Sciatic nerve (tissue), 2 donors: ENCODE results near the gene CRISPLD2. TPM values are rescaled to one million over a fixed set of nuclear protein-coding genes. Genes with fewer than 3 reads are reported as not detected.
A peak's percentile ranks its signal among the peaks of the same experiment; 100 is the strongest.
"Not testable (repeated sequence)": the region's sequence is repeated elsewhere in the genome, so short reads cannot be mapped to it uniquely, and the experiment has no call there.

Source experiments
- ATAC-seq: fragments of 200-7000 bp; cut with Tn5 transposase; one replicate; pipeline ENCODE4 v1.9.1; 2020; ENCODE audit warnings: mild to moderate bottlenecking, moderate library complexity
- DNase-seq: peaks from one replicate; pipeline ENCODE4 v3.0.0-alpha.2; 2020; ENCODE audit warnings: low spot score
- intact Hi-C: fragments of 100-400 bp; cut with DNase I; formaldehyde crosslinking; loops from one replicate; pipeline ENCODE4 v1.14.2; 2022
- total RNA-seq: library from RNA; stranded (reverse); fragmentation: NEBNext Ultra II Directional; extraction: Animal tissue kit (Norgen Biotek cat#: 25700); gene quantifications from one replicate; pipeline ENCODE4 v1.2.1, GENCODE V29; 2021
- donor health status: DM: no; HTN: no; CAD: no.
- donor health status: DM: no; HTN: no; CAD: no.

The CRISPLD2 gene
- total RNA-seq, 1 donor from 2014 or later, result 118 TPM

GRCh38 chr16:84933774-84934631 lies 114.2 kb downstream of the CRISPLD2 start:
- no peak for DNase-seq
- intact Hi-C loops, result no loop called here
- ATAC-seq, result peak; percentile 86

- intact Hi-C loops, result no loop called here
- ATAC-seq (no peak), DNase-seq (no peak)
Observed at GRCh38 chr16:84937196-84938005, 117.6 kb downstream of the CRISPLD2 start.

GRCh38 chr16:84938616-84939015 lies 118.8 kb downstream of the CRISPLD2 start:
- intact Hi-C loops, ATAC-seq, DNase-seq: not testable (repeated sequence)

GRCh38 chr16:84940670-84941551 lies 121.1 kb downstream of the CRISPLD2 start:
- DNase-seq (peak; percentile 75), ATAC-seq (peak; percentile 92)
- intact Hi-C loops, result no loop called here

GRCh38 chr16:84941921-84942320 lies 122.1 kb downstream of the CRISPLD2 start:
- DNase-seq (no peak), ATAC-seq (no peak)
- intact Hi-C loops, result no loop called here

GRCh38 chr16:84942786-84943185 lies 123.0 kb downstream of the CRISPLD2 start:
- no peak for ATAC-seq
- no peak for DNase-seq
- intact Hi-C loops, result no loop called here

- no peak for DNase-seq
- no peak for ATAC-seq
- intact Hi-C loops, result no loop called here
Observed at GRCh38 chr16:84943620-84944019, 123.8 kb downstream of the CRISPLD2 start.

GRCh38 chr16:84947022-84947421 lies 127.2 kb downstream of the CRISPLD2 start:
- ATAC-seq (no peak), DNase-seq (no peak)
- intact Hi-C loops, result no loop called here

- ATAC-seq, result no peak
- no peak for DNase-seq
- intact Hi-C loops, result no loop called here
Observed at GRCh38 chr16:84947996-84948850, 128.4 kb downstream of the CRISPLD2 start.

- no peak for DNase-seq
- ATAC-seq, result no peak
- intact Hi-C loops, result no loop called here
Observed at GRCh38 chr16:84948851-84949610, 129.2 kb downstream of the CRISPLD2 start.

- no peak for DNase-seq
- intact Hi-C loops, result no loop called here
- no peak for ATAC-seq
Observed at GRCh38 chr16:84949772-84950436, 130.1 kb downstream of the CRISPLD2 start.

GRCh38 chr16:84950906-84951305 lies 131.1 kb downstream of the CRISPLD2 start:
- intact Hi-C loops, result no loop called here
- ATAC-seq (no peak), DNase-seq (no peak)

GRCh38 chr16:84952335-84953189 lies 132.8 kb downstream of the CRISPLD2 start:
- DNase-seq (peak; percentile 86), ATAC-seq (peak; percentile 90)
- intact Hi-C loops, result no loop called here

GRCh38 chr16:84953190-84953746 lies 133.5 kb downstream of the CRISPLD2 start:
- ATAC-seq (peak; percentile 67), DNase-seq (no peak)

GRCh38 chr16:84955427-84955826 lies 135.6 kb downstream of the CRISPLD2 start:
- intact Hi-C loops, result no loop called here
- ATAC-seq, result no peak
- no peak for DNase-seq

More at GRCh38 chr16:84953190-84953746, 133.5 kb downstream of the CRISPLD2 start:
- intact Hi-C loops, result no loop called here

GRCh38 chr16:84957192-84957591 lies 137.4 kb downstream of the CRISPLD2 start:
- DNase-seq (no peak), ATAC-seq (no peak)
- intact Hi-C loops, result no loop called here
